ENCODE data around the gene HASPIN.
A peak's percentile ranks its signal among the peaks of the same experiment; 100 is the strongest.
"Not testable (repeated sequence)": the region's sequence is repeated elsewhere in the genome, so short reads cannot be mapped to it uniquely, and the experiment has no call there.

HASPIN gene

DNA sequence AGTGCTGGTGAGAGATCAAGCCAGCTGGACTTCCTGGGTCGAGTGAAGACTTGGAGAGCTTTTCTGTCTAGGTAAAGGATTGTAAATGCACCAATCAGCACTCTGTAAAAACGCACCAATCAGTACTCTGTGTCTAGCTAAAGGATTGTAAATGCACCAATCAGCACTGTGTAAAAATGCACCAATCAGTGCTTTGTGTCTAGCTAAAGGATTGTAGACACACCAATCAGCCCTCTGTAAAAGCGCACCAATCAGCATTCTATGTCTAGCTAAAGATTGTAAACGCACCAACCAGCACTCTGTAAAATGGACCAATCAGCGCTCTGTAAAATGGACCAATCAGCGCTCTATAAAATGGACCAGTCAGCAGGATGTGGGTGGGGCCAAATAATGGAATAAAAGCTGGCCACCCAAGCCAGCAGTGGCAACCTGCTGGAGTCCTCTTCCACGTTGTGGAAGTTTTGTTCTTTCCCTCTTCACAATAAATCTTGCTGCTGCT lies 21.6 kb upstream of the HASPIN start:
- H2BK120ac ChIP-seq (ENCODE audit: low read depth, low read length); H3K4me1 ChIP-seq (ENCODE audit: control insufficient read depth, insufficient read depth, low read depth, low read length); H3K4me2 ChIP-seq (ENCODE audit: low read length, poor library complexity, severe bottlenecking); H4K91ac ChIP-seq (ENCODE audit: low read length); H2AFZ ChIP-seq (ENCODE audit: low read depth, low read length); H3K79me1 ChIP-seq (replicated peaks; ENCODE audit: low read length, poor library complexity, severe bottlenecking); H3K9ac ChIP-seq (ENCODE audit: low read length); H3K14ac ChIP-seq (ENCODE audit: low read length in 2 of 2); H3K4me3 ChIP-seq (ENCODE audit: insufficient read depth in 1 of 2, low read depth in 1 of 2, low read length in 2 of 2); H2BK12ac ChIP-seq (ENCODE audit: low read length in 2 of 2); H4K8ac ChIP-seq (ENCODE audit: low read length); H2BK15ac ChIP-seq (ENCODE audit: low read depth, poor library complexity, severe bottlenecking); H3K9me3 ChIP-seq (ENCODE audit: control insufficient read depth, low read length); H2AK5ac ChIP-seq (ENCODE audit: low read length, severe bottlenecking); DNase-seq; H2BK5ac ChIP-seq (ENCODE audit: low read depth, low read length, poor library complexity, severe bottlenecking); H3K27ac ChIP-seq (ENCODE audit: low read length, poor library complexity, severe bottlenecking); H3K4ac ChIP-seq (ENCODE audit: low read depth in 1 of 2, low read length in 2 of 2); H3K18ac ChIP-seq (ENCODE audit: low read depth in 1 of 2, low read length in 2 of 2); H3K36me3 ChIP-seq (ENCODE audit: control insufficient read depth in 1 of 2, insufficient read depth in 2 of 2, low read depth in 1 of 2, low read length in 2 of 2); H3K23ac ChIP-seq (ENCODE audit: low read length in 2 of 2): not testable (repeated sequence)
- 80% methylated on average over 7 of the region's 7 CpGs for WGBS
- H3K27me3 ChIP-seq (ENCODE audit: control insufficient read depth in 1 of 2, insufficient read depth in 1 of 2, low read length in 2 of 2) = peaks cover 15 to 16% of the 10 kb centered on the region in 2 experiments

GRCh38 chr17:3704931-3705717 lies 18.6 kb upstream of the HASPIN start:
- H3K4me2 ChIP-seq (ENCODE audit: low read length, poor library complexity, severe bottlenecking) = no peak overlapping the region
- DNase-seq = no peak
- no peak overlapping the region for H3K18ac ChIP-seq (ENCODE audit: low read depth in 1 of 2, low read length in 2 of 2)
- H3K4ac ChIP-seq (ENCODE audit: low read depth in 1 of 2, low read length in 2 of 2) = no peak overlapping the region
- no peaks in the 10 kb centered on the region for H3K36me3 ChIP-seq (ENCODE audit: control insufficient read depth in 1 of 2, insufficient read depth in 2 of 2, low read depth in 1 of 2, low read length in 2 of 2)
- no peak overlapping the region for H2AFZ ChIP-seq (ENCODE audit: low read depth, low read length)
- no peak overlapping the region for H2BK15ac ChIP-seq (ENCODE audit: low read depth, poor library complexity, severe bottlenecking)
- no peak overlapping the region for H3K9ac ChIP-seq (ENCODE audit: low read length)
- H3K4me1 ChIP-seq (ENCODE audit: control insufficient read depth, insufficient read depth, low read depth, low read length) = no peaks in the 10 kb centered on the region
- no peak overlapping the region for H2AK5ac ChIP-seq (ENCODE audit: low read length, severe bottlenecking)
- no peak overlapping the region for H2BK120ac ChIP-seq (ENCODE audit: low read depth, low read length)
- no peaks in the 10 kb centered on the region for H3K9me3 ChIP-seq (ENCODE audit: control insufficient read depth, low read length)
- H4K91ac ChIP-seq (ENCODE audit: low read length) = no peak overlapping the region
- H3K27ac ChIP-seq (ENCODE audit: low read length, poor library complexity, severe bottlenecking) = no peak overlapping the region
- no peak overlapping the region for H2BK5ac ChIP-seq (ENCODE audit: low read depth, low read length, poor library complexity, severe bottlenecking)
- H3K4me3 ChIP-seq (ENCODE audit: insufficient read depth in 1 of 2, low read depth in 1 of 2, low read length in 2 of 2) = no peak overlapping the region
- no peaks in the 10 kb centered on the region for H3K79me1 ChIP-seq (replicated peaks; ENCODE audit: low read length, poor library complexity, severe bottlenecking)
- H3K14ac ChIP-seq (ENCODE audit: low read length in 2 of 2) = no peak overlapping the region
- no peak overlapping the region for H2BK12ac ChIP-seq (ENCODE audit: low read length in 2 of 2)
- no peaks in the 10 kb centered on the region for H3K27me3 ChIP-seq (ENCODE audit: control insufficient read depth in 1 of 2, insufficient read depth in 1 of 2, low read length in 2 of 2)
- H3K23ac ChIP-seq (ENCODE audit: low read length in 2 of 2) = no peak overlapping the region
- WGBS = 87% methylated on average over 16 of the region's 20 CpGs
- H4K8ac ChIP-seq (ENCODE audit: low read length) = no peak overlapping the region

DNA sequence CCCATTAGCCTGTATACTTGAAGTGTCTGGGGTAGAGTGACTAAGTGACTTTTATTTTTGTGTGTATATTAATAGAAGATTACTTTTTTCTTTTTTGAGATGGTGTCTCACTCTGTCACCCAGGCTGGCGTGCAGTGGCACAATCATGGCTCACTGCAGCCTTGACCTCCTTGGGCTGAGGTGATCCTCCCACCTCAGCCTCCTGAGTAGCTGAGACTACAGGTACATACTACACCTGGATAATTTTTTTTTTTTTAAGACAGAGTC lies 18.1 kb upstream of the HASPIN start:
- H4K8ac ChIP-seq (ENCODE audit: low read length); H3K27me3 ChIP-seq (ENCODE audit: control insufficient read depth in 1 of 2, insufficient read depth in 1 of 2, low read length in 2 of 2); H3K36me3 ChIP-seq (ENCODE audit: control insufficient read depth in 1 of 2, insufficient read depth in 2 of 2, low read depth in 1 of 2, low read length in 2 of 2); H3K27ac ChIP-seq (ENCODE audit: low read length, poor library complexity, severe bottlenecking); H2BK120ac ChIP-seq (ENCODE audit: low read depth, low read length); H3K4me2 ChIP-seq (ENCODE audit: low read length, poor library complexity, severe bottlenecking); H4K91ac ChIP-seq (ENCODE audit: low read length); H2BK5ac ChIP-seq (ENCODE audit: low read depth, low read length, poor library complexity, severe bottlenecking); H3K9ac ChIP-seq (ENCODE audit: low read length); H3K23ac ChIP-seq (ENCODE audit: low read length in 2 of 2); H3K79me1 ChIP-seq (replicated peaks; ENCODE audit: low read length, poor library complexity, severe bottlenecking); H3K9me3 ChIP-seq (ENCODE audit: control insufficient read depth, low read length); H2AFZ ChIP-seq (ENCODE audit: low read depth, low read length); H3K4ac ChIP-seq (ENCODE audit: low read depth in 1 of 2, low read length in 2 of 2); H3K4me1 ChIP-seq (ENCODE audit: control insufficient read depth, insufficient read depth, low read depth, low read length); H2BK12ac ChIP-seq (ENCODE audit: low read length in 2 of 2); DNase-seq; H2BK15ac ChIP-seq (ENCODE audit: low read depth, poor library complexity, severe bottlenecking); H3K14ac ChIP-seq (ENCODE audit: low read length in 2 of 2); H2AK5ac ChIP-seq (ENCODE audit: low read length, severe bottlenecking); H3K18ac ChIP-seq (ENCODE audit: low read depth in 1 of 2, low read length in 2 of 2); H3K4me3 ChIP-seq (ENCODE audit: insufficient read depth in 1 of 2, low read depth in 1 of 2, low read length in 2 of 2): not testable (repeated sequence)
- 100% methylated on average over 1 of the region's 1 CpG for WGBS

GRCh38 chr17:3708366-3708765 lies 15.3 kb upstream of the HASPIN start:
- H2AK5ac ChIP-seq (ENCODE audit: low read length, severe bottlenecking) = no peak overlapping the region
- no peak overlapping the region for H3K4ac ChIP-seq (ENCODE audit: low read depth in 1 of 2, low read length in 2 of 2)
- 96% methylated on average over 3 of the region's 3 CpGs for WGBS
- peaks cover 2% of the 10 kb centered on the region for H3K79me1 ChIP-seq (replicated peaks; ENCODE audit: low read length, poor library complexity, severe bottlenecking)
- no peaks in the 10 kb centered on the region for H3K9me3 ChIP-seq (ENCODE audit: control insufficient read depth, low read length)
- H3K23ac ChIP-seq (ENCODE audit: low read length in 2 of 2) = no peak overlapping the region
- H3K14ac ChIP-seq (ENCODE audit: low read length in 2 of 2) = no peak overlapping the region
- H3K27me3 ChIP-seq (ENCODE audit: control insufficient read depth in 1 of 2, insufficient read depth in 1 of 2, low read length in 2 of 2) = no peaks in the 10 kb centered on the region
- peaks cover 15% of the 10 kb centered on the region in 2 experiments for H3K36me3 ChIP-seq (ENCODE audit: control insufficient read depth in 1 of 2, insufficient read depth in 2 of 2, low read depth in 1 of 2, low read length in 2 of 2)
- no peak overlapping the region for H3K4me3 ChIP-seq (ENCODE audit: insufficient read depth in 1 of 2, low read depth in 1 of 2, low read length in 2 of 2)
- H2BK15ac ChIP-seq (ENCODE audit: low read depth, poor library complexity, severe bottlenecking) = no peak overlapping the region
- no peaks in the 10 kb centered on the region for H3K4me1 ChIP-seq (ENCODE audit: control insufficient read depth, insufficient read depth, low read depth, low read length)
- no peak overlapping the region for H3K4me2 ChIP-seq (ENCODE audit: low read length, poor library complexity, severe bottlenecking)
- no peak overlapping the region for H2BK12ac ChIP-seq (ENCODE audit: low read length in 2 of 2)
- no peak overlapping the region for H2AFZ ChIP-seq (ENCODE audit: low read depth, low read length)
- H2BK120ac ChIP-seq (ENCODE audit: low read depth, low read length) = no peak overlapping the region
- peak; percentile 19 for DNase-seq
- no peak overlapping the region for H4K91ac ChIP-seq (ENCODE audit: low read length)
- no peak overlapping the region for H3K9ac ChIP-seq (ENCODE audit: low read length)
- no peak overlapping the region for H4K8ac ChIP-seq (ENCODE audit: low read length)
- H2BK5ac ChIP-seq (ENCODE audit: low read depth, low read length, poor library complexity, severe bottlenecking) = no peak overlapping the region
- no peak overlapping the region for H3K27ac ChIP-seq (ENCODE audit: low read length, poor library complexity, severe bottlenecking)
- no peak overlapping the region for H3K18ac ChIP-seq (ENCODE audit: low read depth in 1 of 2, low read length in 2 of 2)
